MM.1S (cell line): ENCODE data around the gene CCHCR1.

Experiments used
- DNase-seq: peaks from one replicate; pipeline ENCODE4 v3.0.0-alpha.2; 2015
- H2AFZ ChIP-seq: fragments of 300-600 bp; sonication (generic); 2 replicates; pipeline ENCODE4 v1.6.0; 2016; ENCODE audit warnings: antibody characterized with exemption, low read length
- H3F3A ChIP-seq: fragments of 300-600 bp; sonication (generic); 2 replicates; pipeline ENCODE4 v1.6.1; 2016; ENCODE audit warnings: mild to moderate bottlenecking, antibody characterized with exemption, low read length, moderate library complexity, mixed read lengths; ENCODE audit not compliant: insufficient read depth
- H3K27ac ChIP-seq: fragments of 300-600 bp; sonication (generic); 2 replicates; pipeline ENCODE4 v1.5.1; 2016; ENCODE audit warnings: mild to moderate bottlenecking, low read length
- H3K27me3 ChIP-seq: fragments of 300-600 bp; sonication (generic); replicated peaks from 2 replicates; pipeline ENCODE4 v1.6.0; 2016; ENCODE audit warnings: low read length; ENCODE audit not compliant: insufficient read depth
- H3K36me3 ChIP-seq: fragments of 300-600 bp; sonication (generic); replicated peaks from 2 replicates; pipeline ENCODE4 v1.6.1; 2016; ENCODE audit warnings: mild to moderate bottlenecking, low read length, mixed read lengths; ENCODE audit not compliant: insufficient read depth
- H3K4me1 ChIP-seq: fragments of 300-600 bp; sonication (generic); 2 replicates; pipeline ENCODE4 v1.6.1; 2016; ENCODE audit warnings: low read length, mixed read lengths
- H3K4me2 ChIP-seq: fragments of 300-600 bp; sonication (generic); 2 replicates; pipeline ENCODE4 v1.6.0; 2016; ENCODE audit warnings: low read depth, low read length
- H3K4me3 ChIP-seq: fragments of 300-600 bp; sonication (generic); 2 replicates; pipeline ENCODE4 v1.5.1; 2016; ENCODE audit warnings: low read length, mixed read lengths
- H3K79me2 ChIP-seq: fragments of 300-600 bp; sonication (generic); 2 replicates; pipeline ENCODE4 v1.6.1; 2016; ENCODE audit warnings: mixed run types, low read length, mixed read lengths
- H3K9ac ChIP-seq: fragments of 300-600 bp; sonication (generic); 2 replicates; pipeline ENCODE4 v1.6.1; 2016; ENCODE audit warnings: low read length, mixed read lengths
- H3K9me2 ChIP-seq: fragments of 300-600 bp; sonication (generic); replicated peaks from 2 replicates; pipeline ENCODE4 v1.6.1; 2016; ENCODE audit warnings: mild to moderate bottlenecking, low read length, mixed read lengths; ENCODE audit not compliant: insufficient read depth
- H3K9me3 ChIP-seq: fragments of 300-600 bp; sonication (generic); replicated peaks from 2 replicates; pipeline ENCODE4 v1.6.1; 2016; ENCODE audit warnings: mild to moderate bottlenecking, low read length, mixed read lengths; ENCODE audit not compliant: insufficient read depth
- H4K20me1 ChIP-seq: fragments of 300-600 bp; sonication (generic); 2 replicates; pipeline ENCODE4 v1.6.1; 2016; ENCODE audit warnings: mild to moderate bottlenecking, low read length, moderate library complexity, mixed read lengths; ENCODE audit not compliant: insufficient read depth
- CTCF ChIP-seq: fragments of 300-600 bp; sonication (generic); IDR thresholded peaks from 2 replicates; pipeline ENCODE4 v1.5.1; 2016; ENCODE audit warnings: antibody characterized with exemption, low read length, mixed read lengths
- EZH2 ChIP-seq: fragments of 300-600 bp; sonication (generic); optimal IDR thresholded peaks from 2 replicates; pipeline ENCODE3; 2017; ENCODE audit warnings: low read depth, mild to moderate bottlenecking, antibody characterized with exemption, low read length, mixed read lengths
- EZH2phosphoT487 ChIP-seq: fragments of 300-600 bp; sonication (generic); IDR thresholded peaks from 2 replicates; pipeline ENCODE4 v1.6.1; 2018; ENCODE audit warnings: antibody characterized with exemption, low read length

The CCHCR1 gene

GRCh38 chr6:31113861-31114540 lies 43.6 kb downstream of the CCHCR1 start:
- H3K27me3 ChIP-seq: peaks cover 84% of the 10 kb centered on the region
- H3F3A ChIP-seq: no peaks in the 10 kb centered on the region
- H3K4me2 ChIP-seq: no peak overlapping the region
- H3K79me2 ChIP-seq: no peaks in the 10 kb centered on the region
- no peak overlapping the region for H2AFZ ChIP-seq
- H3K4me1 ChIP-seq: no peaks in the 10 kb centered on the region
- H4K20me1 ChIP-seq: no peaks in the 10 kb centered on the region
- no peaks in the 10 kb centered on the region for H3K36me3 ChIP-seq
- no peak for DNase-seq
- H3K9me2 ChIP-seq: no peaks in the 10 kb centered on the region
- H3K9me3 ChIP-seq: no peaks in the 10 kb centered on the region
- H3K9ac ChIP-seq: no peak overlapping the region
- TF ChIP-seq EZH2phosphoT487: no peak
- no peak for TF ChIP-seq CTCF
- no peak for TF ChIP-seq EZH2
- H3K4me3 ChIP-seq: no peak overlapping the region
- H3K27ac ChIP-seq: no peak overlapping the region

- H3K9ac ChIP-seq: no peak within 1 kb of the TSS
- H3K79me2 ChIP-seq: no peaks in the 10 kb centered on the region
- TF ChIP-seq EZH2 (no peak), EZH2phosphoT487 (no peak), CTCF (no peak)
- H3K36me3 ChIP-seq: no peaks in the 10 kb centered on the region
- H3K4me1 ChIP-seq: no peaks in the 10 kb centered on the region
- H2AFZ ChIP-seq: no peak within 1 kb of the TSS
- H3K9me3 ChIP-seq: no peaks in the 10 kb centered on the region
- H3K27ac ChIP-seq: no peak within 1 kb of the TSS
- H3K4me2 ChIP-seq: no peak within 1 kb of the TSS
- no peak within 1 kb of the TSS for H3K4me3 ChIP-seq
- peaks cover 71% of the 10 kb centered on the region for H3K27me3 ChIP-seq
- no peak for DNase-seq
- no peaks in the 10 kb centered on the region for H3K9me2 ChIP-seq
- H4K20me1 ChIP-seq: no peaks in the 10 kb centered on the region
- no peaks in the 10 kb centered on the region for H3F3A ChIP-seq
Observed at GRCh38 chr6:31112478-31112877, 45.1 kb downstream of the CCHCR1 start, which contains the start of gene C6orf15. C6orf15 (minus strand) TSS chr6:31112575; CDS start chr6:31112555, 20 bp downstream.

- no peaks in the 10 kb centered on the region for H3K79me2 ChIP-seq
- no peak overlapping the region for H3K27ac ChIP-seq
- no peak overlapping the region for H2AFZ ChIP-seq
- no peak overlapping the region for H3K9ac ChIP-seq
- no peaks in the 10 kb centered on the region for H3K9me2 ChIP-seq
- H3K27me3 ChIP-seq: peaks cover 68% of the 10 kb centered on the region
- H4K20me1 ChIP-seq: no peaks in the 10 kb centered on the region
- H3K9me3 ChIP-seq: no peaks in the 10 kb centered on the region
- no peak for TF ChIP-seq CTCF
- TF ChIP-seq EZH2: no peak
- TF ChIP-seq EZH2phosphoT487: no peak
- no peaks in the 10 kb centered on the region for H3K36me3 ChIP-seq
- no peak overlapping the region for H3K4me3 ChIP-seq
- H3K4me1 ChIP-seq: no peaks in the 10 kb centered on the region
- no peak overlapping the region for H3K4me2 ChIP-seq
- no peak for DNase-seq
- H3F3A ChIP-seq: no peaks in the 10 kb centered on the region
Observed at GRCh38 chr6:31111712-31112111, 45.9 kb downstream of the CCHCR1 start.
